SHP77 treated with DMSO at 0.1 percent for 48 hours (cell line): ENCODE measurements around the gene DNAAF1.

Experiments
- DNase-seq: peaks from one replicate; lab custom pipeline; 2025; lab: John Stamatoyannopoulos, UW

DNAAF1 gene

DNA sequence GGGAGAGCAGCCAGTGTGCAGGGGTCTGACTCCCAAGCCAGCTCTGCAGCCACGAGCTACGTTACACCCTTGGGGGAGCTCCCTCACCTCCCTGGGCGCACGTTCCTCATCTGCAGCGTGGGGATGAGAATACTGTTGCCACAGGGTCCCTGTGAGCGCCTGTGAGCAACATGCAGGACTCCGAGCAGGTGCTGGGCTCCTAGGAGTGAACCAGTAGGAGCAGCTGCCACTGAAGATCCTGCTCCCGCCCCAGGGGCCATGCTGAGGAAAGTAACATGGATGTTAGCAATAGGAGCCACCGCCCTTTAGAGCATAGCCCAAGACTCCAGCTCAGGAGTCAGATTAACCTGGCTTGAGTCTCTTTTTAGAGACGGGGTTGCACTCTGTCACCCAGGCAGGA is 15.9 kb downstream of the DNAAF1 start:
- DNase-seq: no peak

DNA sequence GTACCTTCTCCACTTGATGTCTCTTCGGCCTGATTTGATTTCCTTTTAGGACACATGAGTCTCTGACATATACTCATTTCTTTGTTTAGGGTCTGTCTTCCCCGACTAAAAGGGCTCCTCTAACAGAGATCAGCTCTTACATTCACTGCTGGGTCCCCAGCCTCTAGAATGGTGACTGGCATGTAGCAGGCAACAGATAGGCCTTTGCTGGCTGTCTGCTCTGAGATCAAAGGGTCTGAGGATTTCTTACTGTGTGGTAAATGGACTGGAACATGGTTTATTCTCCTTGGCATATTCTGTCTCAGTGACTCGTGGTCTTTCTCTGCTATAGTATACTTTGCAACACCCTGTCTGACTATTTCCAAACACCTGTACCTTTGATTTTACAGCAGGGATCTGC is 16.7 kb downstream of the DNAAF1 start:
- DNase-seq: no peak

DNA sequence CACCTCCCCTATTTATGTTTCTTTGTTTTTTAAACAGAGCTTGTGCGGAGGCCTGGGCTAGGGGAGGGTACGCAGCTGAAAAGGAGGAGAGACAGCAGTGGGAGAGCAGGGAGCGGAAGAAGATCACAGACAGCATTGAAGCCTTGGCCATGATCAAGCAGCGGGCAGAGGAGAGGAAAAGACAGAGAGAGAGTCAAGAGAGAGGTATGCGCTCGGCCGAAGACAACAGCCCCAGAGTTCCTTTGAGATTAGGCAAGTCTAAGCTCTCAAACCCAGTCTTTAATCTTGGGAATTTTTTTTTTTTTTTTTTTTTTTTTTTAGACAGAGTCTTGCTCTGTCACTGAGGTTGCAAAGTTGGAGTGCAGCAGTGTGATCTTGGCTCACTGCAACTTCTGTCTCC is 20.6 kb downstream of the DNAAF1 start:
- no peak for DNase-seq

DNA sequence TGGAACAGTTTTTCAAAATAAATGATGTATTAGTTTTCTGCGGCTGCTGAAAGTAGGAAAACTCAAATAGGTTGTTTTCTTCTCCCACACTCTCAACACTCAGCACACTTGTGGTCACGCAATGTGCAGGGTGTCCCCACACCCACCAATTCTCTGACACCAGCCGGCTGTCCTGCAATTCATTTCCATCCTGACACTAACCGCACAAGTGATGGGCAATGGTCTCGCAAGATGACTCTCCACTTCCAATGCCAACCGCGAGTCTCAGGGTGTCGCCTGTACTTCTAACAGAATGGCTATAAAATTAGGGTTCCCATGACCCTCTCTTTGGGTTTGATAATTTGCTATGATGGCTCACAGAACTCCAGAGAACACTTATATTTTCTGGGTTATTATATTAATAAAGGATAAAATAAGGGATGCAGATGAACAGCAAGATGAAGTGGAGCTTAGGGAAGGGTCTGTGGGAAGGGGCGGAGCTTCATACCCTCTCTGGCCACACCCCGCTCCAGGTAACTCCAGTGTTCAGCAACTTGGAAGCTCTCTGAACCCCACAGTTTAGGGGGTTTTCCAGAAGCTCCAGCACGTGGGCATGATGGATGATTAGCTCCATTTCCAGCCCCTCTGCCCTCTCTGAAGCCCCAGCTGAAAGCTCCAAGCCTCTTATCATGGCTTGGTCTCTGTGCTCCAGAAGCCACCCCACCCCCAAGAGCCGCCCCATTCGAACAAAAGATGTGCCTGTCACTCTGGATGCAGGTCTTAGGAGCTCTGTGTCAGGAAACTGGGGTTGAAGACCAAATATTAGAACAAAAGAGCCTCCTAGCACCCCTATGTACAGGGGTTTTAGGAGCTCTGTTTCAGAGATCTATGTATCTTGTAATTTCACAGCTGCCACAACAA is 21.9 kb downstream of the DNAAF1 start:
- no peak for DNase-seq

DNA sequence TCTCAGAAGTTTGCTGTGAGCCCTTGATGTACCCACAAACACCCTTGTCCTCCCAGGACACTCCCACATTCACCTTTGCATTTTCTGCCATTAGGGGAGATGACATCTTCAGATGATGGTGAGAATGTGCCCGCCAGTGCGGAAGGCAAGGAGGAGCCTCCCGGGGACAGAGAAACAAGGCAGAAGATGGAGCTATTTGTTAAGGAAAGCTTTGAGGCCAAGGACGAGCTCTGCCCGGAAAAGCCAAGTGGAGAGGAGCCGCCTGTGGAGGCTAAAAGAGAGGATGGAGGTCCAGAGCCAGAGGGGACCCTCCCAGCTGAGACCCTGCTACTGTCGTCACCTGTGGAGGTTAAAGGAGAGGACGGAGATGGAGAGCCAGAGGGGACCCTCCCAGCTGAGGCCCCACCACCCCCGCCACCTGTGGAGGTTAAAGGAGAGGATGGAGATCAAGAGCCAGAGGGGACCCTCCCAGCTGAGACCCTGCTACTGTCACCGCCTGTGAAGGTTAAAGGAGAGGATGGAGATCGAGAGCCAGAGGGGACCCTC is 24.7 kb downstream of the DNAAF1 start:
- no peak for DNase-seq

GRCh38 chr16:84174396-84174795 is 29.3 kb downstream of the DNAAF1 start:
- DNase-seq: no peak

DNA sequence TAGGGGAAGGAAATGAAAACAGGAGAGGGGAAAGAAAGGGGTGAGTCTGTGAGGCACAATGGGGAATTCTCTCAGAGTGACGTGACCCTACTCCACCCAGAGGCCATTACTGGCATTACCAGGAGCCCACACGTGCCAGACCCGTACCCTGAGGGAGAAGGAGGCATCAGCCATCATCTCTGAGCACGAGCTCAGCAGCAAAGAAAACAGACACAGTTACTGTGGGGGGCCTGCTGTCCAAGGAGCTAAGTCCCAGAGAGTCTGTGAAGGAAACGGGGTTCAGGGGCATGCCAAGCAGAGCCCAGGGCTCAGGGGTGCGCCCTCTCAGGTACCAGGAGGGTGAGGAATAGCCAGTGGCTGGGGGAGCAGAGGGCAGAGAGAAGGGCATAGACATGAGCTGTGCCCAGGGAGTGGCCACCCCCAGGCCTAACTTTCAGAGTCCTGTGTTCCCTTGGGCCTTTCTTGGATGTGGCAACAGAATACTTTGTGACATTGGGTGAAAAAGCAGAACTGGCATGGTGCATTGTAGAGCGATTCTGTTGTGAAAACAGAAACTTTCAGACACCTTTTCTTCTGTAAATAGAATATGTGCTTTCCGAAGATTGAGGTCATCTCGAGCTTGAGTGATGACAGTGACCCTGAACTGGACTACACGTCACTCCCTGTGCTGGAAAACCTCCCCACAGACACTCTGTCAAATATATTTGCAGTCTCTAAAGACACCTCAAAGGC is 30.4 kb downstream of the DNAAF1 start:
- DNase-seq: no peak

DNA sequence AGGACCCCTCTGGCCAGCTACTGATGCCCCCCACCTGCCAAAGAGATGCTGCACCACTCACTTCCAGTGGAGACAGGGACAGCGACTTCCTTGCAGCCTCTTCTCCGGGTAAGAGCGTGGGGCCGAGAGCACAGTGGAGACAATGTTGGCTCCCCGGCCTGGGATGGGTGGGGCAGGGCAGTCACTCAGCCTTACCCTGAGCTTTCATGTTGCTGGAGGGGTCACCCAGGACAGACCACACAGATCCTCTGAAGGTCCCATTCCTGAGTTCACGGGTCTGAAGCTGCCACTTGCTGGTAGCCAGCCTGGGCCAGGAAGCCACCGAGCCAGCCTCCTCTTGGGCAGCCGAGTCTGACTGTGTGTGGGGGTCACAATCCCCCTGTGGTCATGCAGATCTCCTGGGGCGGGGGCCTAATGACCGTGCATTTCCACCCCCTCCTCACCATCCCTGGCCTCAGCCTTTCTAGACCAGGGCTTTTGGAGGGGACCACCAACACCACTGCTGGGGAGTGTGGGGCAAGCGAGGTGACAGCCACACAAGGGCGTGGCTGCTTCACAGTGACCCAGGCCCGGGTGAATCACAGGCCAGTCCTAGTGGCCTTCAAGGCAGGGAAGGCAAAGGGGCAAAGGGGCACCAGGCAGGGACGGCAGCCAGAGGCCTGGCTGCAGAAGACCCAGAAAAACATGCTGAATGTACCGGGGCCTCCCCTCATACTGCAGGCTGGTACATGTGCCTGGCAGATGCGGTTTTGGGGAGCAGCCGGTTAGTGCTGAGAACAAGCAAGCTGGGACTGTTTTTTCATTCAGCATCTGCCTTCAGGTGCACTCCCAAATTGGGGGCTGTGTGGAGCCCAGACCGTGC is 31.3 kb downstream of the DNAAF1 start:
- DNase-seq: no peak

- no peak for DNase-seq
Measured at GRCh38 chr16:84177741-84178073, 32.6 kb downstream of the DNAAF1 start.

- no peak for DNase-seq
Measured at GRCh38 chr16:84178146-84178765, 33.1 kb downstream of the DNAAF1 start.

GRCh38 chr16:84178892-84179611 is 33.9 kb downstream of the DNAAF1 start:
- DNase-seq: no peak

DNA sequence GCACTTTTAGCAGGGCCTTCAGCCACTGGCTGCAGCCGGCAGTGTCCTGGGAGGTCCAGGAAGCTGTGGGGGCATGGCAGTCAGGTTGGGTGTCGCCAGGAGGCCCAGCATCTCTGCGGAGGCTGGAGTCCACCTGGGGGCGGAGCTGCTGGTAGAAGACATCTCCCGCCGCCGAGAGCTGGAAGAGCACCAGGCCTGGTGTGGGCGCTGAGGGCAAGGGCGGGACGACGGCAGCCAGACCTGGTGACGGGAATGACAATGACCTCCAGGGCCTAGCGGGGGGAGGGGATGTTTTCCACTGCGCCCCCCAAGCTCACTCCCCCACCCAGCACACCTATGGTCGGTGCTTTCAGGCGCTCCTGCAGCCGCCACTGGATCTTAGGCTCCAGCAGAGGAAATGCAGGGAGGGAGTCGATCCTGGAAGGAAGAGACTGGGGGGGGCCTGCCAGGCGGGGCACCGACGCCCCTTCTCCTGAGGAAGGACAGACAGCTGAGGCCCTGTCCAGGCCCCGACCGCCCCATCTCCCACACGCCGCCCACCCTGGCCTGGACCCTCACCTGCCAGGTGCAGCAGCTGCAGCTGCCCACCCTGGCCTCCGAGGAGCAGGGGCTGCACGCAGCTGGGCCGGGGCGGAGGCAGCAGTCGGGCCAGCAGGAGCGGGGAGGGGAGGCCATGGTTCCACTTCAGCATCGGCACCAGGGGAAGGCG is 34.7 kb downstream of the DNAAF1 start:
- no peak for DNase-seq

- DNase-seq: no peak
Measured at GRCh38 chr16:84180519-84181140, 35.5 kb downstream of the DNAAF1 start.

DNA sequence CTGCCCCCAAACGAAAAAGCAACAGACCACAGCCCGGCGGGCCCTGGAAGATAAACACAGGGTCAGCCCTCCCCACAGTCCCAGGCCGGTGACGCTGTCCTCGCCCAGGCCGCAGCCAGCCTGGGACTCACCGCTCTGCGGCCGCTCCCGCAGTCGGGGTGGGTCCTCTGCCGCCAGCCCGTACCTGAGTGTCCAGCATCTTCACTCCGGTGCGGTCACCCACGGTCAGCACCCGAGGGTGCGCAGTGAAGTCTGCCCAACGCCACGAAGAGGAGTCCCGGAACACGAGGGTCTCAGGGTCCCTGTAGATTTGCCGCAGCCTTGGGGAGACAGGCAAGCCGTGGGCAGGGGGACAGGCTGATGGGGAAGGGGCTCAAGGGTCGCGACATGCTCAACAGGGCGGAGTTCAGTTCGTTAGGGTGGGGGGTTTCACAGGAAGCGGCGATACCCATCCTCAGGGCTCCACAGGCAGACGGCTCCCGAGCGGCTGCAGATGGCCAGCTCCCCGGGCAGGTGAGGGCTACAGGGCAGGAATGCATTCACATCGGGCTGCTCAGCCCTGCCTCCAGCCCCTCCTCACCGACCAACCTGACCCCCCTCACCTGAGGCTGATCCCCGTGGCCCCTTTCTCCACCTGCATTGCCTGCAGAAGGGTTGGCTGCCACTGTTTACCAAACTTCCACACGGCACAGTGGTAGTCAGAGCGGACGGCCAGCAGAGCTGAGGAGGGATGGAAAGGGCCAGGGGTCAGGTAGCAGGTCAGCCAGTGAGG is 36.2 kb downstream of the DNAAF1 start:
- DNase-seq: no peak

DNA sequence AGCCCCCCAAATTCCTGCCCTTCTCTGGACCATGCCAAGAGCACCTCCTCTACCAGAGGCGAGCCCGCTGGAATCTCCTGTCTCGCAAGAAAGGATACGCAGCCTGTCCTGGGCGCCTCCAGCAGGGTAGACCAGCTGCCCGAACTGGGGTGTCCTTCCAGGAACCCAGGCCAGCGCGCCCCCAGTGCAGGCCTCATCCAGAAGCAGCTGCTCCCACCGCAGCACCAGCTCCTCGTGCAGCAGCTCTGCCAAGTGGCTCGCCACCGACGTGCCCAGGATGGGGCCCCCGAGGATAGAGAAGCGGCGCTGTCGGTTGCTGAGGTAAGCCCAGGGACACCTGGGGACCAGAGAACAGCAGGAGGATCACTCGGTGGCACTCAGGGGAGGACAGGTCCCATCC is 37.0 kb downstream of the DNAAF1 start:
- DNase-seq: no peak

DNA sequence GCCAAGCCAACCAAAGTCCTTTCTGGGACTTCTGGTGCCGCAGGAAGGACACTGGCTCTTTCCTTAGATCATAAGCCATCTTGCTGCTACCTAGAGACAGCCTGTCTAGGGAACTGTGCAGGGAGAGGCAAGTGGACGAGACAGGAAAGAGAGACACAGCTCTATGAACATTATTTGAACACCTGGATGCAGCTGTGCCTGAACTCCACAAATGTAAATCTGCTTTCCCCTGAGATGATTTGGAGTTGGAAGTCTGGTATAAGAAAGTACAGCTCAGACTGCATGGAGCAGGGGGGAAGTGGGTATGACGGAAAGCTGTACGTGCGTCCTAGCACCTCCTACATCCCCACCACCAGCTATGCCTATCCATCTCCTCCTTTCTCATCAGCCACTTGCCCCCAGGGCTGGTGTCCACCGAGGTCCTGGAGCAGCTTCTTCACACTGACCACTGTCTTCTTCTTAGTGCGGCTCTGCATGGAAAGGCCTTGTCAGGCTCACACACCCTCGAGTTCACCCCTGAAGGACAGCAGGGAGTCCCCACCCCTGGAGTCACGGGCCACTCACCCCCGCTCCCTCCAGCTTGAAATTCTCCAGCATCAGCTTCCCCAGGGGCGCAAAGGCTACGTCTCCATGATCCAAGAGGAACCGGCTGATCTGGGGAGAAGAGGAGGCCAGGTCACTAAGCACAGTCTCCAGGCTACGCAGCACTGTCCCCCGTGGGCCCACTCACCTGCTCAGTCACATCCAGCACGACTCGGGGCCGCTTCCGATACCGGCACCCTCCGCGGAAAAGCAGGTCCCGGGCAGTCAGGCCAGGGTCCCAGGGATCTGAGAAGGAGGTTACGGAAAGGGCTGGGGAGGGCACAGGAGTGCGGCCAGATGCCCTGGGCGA is 37.8 kb downstream of the DNAAF1 start:
- no peak for DNase-seq

DNA sequence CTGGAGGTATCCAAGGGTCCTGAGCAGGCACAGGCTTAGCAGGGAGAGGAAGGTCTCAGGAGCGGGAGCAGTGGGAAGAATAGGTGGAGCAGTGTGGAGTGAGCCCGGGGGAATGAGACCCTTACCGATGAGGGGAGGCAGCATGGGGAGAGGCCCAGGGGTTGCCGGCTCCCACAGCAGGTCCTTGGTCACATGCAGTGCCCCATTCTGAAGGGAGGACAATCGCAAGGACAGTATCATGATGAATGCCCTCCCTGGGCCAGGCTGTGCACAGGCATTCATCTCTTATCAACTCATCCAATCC is 38.4 kb downstream of the DNAAF1 start:
- DNase-seq: no peak

- DNase-seq: no peak
Measured at GRCh38 chr16:84183911-84184591, 38.9 kb downstream of the DNAAF1 start.
